Type B pancreatic cell (in vitro differentiated cells): ENCODE data around the gene UNKL. TPM values are rescaled to one million over a fixed set of nuclear protein-coding genes. Genes with fewer than 3 reads are reported as not detected.

Experiments
- DNase-seq: peaks from one replicate; pipeline ENCODE4 v3.0.0; 2021; ENCODE audit warnings: mixed read lengths; ENCODE audit not compliant: unreplicated experiment; ENCODE audit errors: extremely low spot score
- H3K27ac Mint-ChIP-seq: 2 replicates; pipeline ENCODE4 v1.8.0; 2021; ENCODE audit warnings: mild to moderate bottlenecking, mixed read lengths
- H3K27me3 Mint-ChIP-seq: 2 replicates; pipeline ENCODE4 v1.8.0; 2021; ENCODE audit warnings: mixed read lengths
- H3K36me3 Mint-ChIP-seq: 2 replicates; pipeline ENCODE4 v1.8.0; 2021; ENCODE audit warnings: mixed read lengths
- H3K4me1 Mint-ChIP-seq: one replicate; pipeline ENCODE4 v1.8.0; 2021; ENCODE audit warnings: mixed read lengths; ENCODE audit not compliant: unreplicated experiment
- H3K4me3 Mint-ChIP-seq: 2 replicates; pipeline ENCODE4 v1.8.0; 2021; ENCODE audit warnings: mild to moderate bottlenecking, mixed read lengths
- H3K9me3 Mint-ChIP-seq: 2 replicates; pipeline ENCODE4 v1.8.0; 2021; ENCODE audit warnings: mixed read lengths
- total RNA-seq: library from RNA; stranded (reverse); gene quantifications from 2 replicates; pipeline ENCODE4 v1.2.1, GENCODE V29; 2021; ENCODE audit warnings: low replicate concordance
- TF ChIP-seq, protein P1 (sequence below): fragments of 200-600 bp; sonication (generic); conservative IDR thresholded peaks from 2 replicates; pipeline ENCODE4 v1.5.0; 2021; ENCODE audit warnings: antibody characterized with exemption, mild to moderate bottlenecking

The UNKL gene
- total RNA-seq, 1 donor from 2014 or later: 26.1 TPM

DNA sequence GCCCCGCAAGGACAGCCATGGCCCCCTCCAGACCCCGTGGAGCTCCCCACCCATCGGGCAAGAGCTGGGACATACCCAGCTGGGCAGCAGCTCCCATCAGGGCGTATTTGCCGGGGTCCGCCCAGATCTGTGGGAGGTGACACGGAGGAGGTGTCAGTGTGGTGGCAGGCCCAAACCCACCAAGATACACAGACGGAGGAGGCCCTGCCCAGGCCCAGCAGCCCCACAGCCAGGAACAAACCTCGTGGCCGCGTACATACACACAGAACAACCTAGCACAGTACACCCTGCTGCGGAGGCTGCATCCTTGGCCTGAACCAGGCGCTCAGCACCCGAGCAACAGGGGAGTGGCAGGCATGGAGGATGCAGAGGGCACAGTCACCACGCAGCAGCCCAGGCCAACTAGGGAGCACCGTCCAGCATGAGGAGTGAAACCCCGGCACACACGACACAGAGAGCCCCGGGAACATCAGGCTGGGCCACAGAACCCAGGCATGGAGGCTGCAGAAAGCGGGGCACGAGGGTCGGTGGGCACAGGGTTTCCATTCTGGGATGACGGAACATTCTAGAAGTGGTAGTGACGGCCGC, 34.8 kb upstream of the UNKL start:
- Mint-ChIP-seq H3K9me3 (no peaks in the 10 kb centered on the region), H3K4me3 (no peak overlapping the region), H3K27me3 (no peaks in the 10 kb centered on the region), H3K36me3 (no peaks in the 10 kb centered on the region), H3K4me1 (no peaks in the 10 kb centered on the region), H3K27ac (no peak overlapping the region)
- DNase-seq: no peak
- TF ChIP-seq, protein P1, sequence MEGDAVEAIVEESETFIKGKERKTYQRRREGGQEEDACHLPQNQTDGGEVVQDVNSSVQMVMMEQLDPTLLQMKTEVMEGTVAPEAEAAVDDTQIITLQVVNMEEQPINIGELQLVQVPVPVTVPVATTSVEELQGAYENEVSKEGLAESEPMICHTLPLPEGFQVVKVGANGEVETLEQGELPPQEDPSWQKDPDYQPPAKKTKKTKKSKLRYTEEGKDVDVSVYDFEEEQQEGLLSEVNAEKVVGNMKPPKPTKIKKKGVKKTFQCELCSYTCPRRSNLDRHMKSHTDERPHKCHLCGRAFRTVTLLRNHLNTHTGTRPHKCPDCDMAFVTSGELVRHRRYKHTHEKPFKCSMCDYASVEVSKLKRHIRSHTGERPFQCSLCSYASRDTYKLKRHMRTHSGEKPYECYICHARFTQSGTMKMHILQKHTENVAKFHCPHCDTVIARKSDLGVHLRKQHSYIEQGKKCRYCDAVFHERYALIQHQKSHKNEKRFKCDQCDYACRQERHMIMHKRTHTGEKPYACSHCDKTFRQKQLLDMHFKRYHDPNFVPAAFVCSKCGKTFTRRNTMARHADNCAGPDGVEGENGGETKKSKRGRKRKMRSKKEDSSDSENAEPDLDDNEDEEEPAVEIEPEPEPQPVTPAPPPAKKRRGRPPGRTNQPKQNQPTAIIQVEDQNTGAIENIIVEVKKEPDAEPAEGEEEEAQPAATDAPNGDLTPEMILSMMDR: no peak

DNA sequence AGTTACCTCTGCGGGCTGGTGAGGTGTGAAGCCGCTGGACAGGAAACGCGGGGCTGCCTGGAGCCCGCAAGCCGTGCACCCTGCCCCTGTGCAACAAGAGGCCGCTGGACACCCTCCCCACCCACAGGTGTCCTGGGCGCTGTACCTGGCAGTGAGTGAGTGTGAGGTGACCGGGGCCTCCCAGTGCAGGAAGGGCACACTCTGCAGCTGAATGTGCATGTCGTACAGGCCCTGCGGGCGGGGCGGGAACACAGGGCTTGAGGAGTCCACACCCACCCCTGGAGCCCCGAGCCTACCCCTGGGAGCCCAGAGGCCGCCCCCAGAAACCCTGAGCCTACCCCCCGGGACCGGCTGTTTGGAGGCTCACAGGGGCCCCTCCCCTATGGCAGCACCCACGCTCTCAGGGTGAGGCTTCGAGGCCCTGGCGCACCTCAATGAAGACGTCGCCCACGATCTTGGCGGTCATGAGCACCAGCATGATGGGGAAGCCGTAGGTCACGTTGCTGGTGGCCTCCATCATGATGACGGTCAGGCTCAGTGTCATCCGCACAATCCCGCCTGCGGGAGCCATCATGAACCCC, 34.1 kb upstream of the UNKL start:
- no peaks in the 10 kb centered on the region for H3K36me3 Mint-ChIP-seq
- no peaks in the 10 kb centered on the region for H3K4me1 Mint-ChIP-seq
- H3K9me3 Mint-ChIP-seq: no peaks in the 10 kb centered on the region
- no peak overlapping the region for H3K27ac Mint-ChIP-seq
- H3K4me3 Mint-ChIP-seq: no peak overlapping the region
- no peak for DNase-seq
- no peaks in the 10 kb centered on the region for H3K27me3 Mint-ChIP-seq
- TF ChIP-seq, protein P1: no peak

DNA sequence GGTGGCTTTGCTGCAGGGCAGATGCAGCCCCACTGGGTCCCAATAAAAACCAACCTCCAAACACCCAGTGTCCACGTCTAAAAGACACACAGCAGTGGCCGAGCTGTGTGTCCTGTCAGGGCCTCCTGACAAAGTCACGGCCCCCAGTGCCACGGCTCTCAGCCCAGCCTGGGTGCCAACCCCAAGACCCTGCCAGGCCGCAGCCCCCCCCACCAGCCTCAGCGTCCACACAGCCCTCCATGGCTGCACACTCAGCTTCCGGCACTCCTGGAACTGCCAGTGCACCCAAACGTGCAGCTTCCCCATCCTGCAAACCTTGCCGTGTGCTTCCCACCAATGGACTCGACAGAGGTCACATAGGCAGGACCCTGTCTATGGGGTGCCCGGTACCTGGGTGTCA, 33.5 kb upstream of the UNKL start:
- DNase-seq: no peak
- Mint-ChIP-seq H3K36me3 (no peaks in the 10 kb centered on the region), H3K9me3 (no peaks in the 10 kb centered on the region), H3K27ac (no peak overlapping the region), H3K4me3 (no peak overlapping the region), H3K27me3 (no peaks in the 10 kb centered on the region), H3K4me1 (no peaks in the 10 kb centered on the region)
- TF ChIP-seq, protein P1: no peak

DNA sequence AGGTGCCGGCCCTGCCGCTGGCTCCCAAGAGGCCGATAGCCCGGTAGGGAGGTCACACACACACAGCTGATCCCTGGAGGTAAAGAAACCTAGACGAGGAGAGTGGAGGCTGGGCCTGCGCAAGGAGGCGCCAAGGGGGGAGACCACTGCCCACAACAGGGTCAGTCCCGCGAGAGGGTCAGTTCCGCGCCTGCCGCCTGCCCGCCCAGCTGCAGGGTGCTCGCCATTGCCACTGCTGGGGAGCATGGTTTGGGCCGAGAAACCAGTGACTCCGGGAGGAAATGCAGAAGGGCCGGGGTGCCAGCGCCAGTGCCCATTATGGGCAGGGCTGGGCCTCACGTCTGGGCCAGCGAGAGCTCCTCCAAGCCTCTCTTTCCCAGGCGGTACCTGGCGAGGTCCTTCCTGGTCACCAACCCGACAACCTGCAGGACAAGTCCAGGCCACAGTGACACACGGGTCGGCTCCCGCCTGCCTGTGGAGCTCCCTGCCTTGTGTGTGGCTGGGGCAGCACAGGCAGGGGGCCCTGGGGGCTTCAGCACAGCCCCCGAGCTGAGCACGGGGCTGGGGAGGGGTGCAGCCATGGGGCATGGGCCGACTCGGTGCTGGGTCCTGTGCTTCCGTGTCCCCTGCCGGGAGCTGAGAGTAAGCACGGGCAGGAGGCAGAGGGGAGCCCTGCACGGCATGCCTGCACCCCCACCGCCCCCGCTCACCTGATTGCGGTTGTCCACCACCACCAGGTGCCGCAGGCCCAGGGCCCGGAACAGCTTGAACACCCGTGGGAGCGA, 32.0 kb upstream of the UNKL start:
- TF ChIP-seq, protein P1: no peak
- DNase-seq: no peak
- Mint-ChIP-seq H3K36me3 (no peaks in the 10 kb centered on the region), H3K4me1 (no peaks in the 10 kb centered on the region), H3K4me3 (no peak overlapping the region), H3K27me3 (no peaks in the 10 kb centered on the region), H3K9me3 (no peaks in the 10 kb centered on the region), H3K27ac (no peak overlapping the region)

DNA sequence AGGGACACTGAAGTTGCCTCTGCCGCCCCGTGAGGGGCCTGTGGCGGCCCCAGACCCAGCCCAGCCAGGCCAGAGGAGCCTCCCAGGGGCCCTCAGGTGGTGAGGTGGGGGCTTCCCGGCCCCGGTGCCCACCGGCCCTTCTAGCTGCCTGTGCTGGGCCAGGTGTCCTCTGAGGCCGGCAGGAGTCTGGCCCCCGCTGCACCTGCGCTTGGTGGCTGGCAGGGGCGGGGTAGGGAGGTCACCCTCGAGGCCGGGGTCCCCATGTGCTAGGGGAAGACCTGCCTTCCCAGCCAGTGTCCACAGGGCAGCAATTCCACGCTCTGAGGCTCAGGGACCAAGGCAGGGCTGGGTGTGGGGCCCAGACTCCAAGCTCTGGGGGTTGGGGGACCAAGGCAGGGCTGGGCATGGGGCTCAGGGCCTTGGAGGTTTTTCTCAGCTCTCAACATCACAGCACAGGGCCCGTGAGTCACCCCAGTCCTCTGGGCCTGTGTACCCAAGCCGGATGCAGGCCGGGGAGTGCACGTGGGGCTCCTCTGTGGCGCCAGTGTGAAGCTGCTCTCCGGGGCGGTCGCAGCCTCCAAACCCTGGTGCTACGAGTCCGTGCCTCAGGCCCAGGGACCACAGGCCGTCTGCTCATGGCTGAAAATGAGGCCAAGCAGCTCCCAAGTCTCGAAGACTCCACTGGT, 31.2 kb upstream of the UNKL start:
- no peak overlapping the region for H3K27ac Mint-ChIP-seq
- no peaks in the 10 kb centered on the region for H3K9me3 Mint-ChIP-seq
- H3K27me3 Mint-ChIP-seq: no peaks in the 10 kb centered on the region
- no peaks in the 10 kb centered on the region for H3K36me3 Mint-ChIP-seq
- H3K4me1 Mint-ChIP-seq: no peaks in the 10 kb centered on the region
- no peak overlapping the region for H3K4me3 Mint-ChIP-seq
- no peak for DNase-seq
- TF ChIP-seq, protein P1: no peak
